GM21737 (cell line): ENCODE measurements around the gene AADACL2.

Experiments
- ATAC-seq: cut with Tn5 transposase; IDR thresholded peaks from one replicate; pipeline ENCODE4 v1.9.1; 2021; ENCODE audit warnings: mild to moderate bottlenecking, moderate library complexity; ENCODE audit not compliant: unreplicated experiment

Gene AADACL2

GRCh38 chr3:151800431-151800830, 66.7 kb downstream of the AADACL2 start:
- no peak for ATAC-seq

GRCh38 chr3:151804267-151804666, 70.5 kb downstream of the AADACL2 start:
- no peak for ATAC-seq

- ATAC-seq: no peak
Measured at GRCh38 chr3:151806838-151807237, 73.1 kb downstream of the AADACL2 start.
